GM12873 (cell line): Measurements from ENCODE around the gene ARL6.

ENCODE experiments used
- TF ChIP-seq, protein P1 (sequence below): IDR thresholded peaks from 2 replicates; pipeline ENCODE4 v1.5.1; 2012; ENCODE audit warnings: low read depth, mild to moderate bottlenecking, moderate library complexity, low read length, control low read depth; ENCODE audit not compliant: insufficient read depth; ENCODE audit errors: missing control alignments

ARL6 gene

DNA sequence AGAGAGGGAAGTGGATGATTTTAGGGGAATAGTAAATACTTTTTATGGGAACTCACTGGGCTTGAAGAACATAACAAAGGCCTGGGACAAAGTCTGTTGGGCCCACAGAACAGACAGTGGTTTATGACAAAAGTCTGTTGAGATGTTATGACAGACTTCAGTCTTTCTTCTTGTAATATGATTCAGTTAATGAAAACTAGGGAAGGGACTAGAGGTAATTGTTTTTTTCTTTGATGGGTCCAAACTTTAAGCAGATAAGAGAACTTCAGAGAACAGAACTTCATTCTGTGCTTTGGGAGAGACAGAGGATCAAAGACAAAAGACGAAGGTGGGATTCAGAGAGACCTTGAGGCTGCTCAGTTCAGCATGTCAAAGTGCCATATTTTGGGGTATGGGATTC lies 66.6 kb downstream of the ARL6 start:
- TF ChIP-seq, protein P1, sequence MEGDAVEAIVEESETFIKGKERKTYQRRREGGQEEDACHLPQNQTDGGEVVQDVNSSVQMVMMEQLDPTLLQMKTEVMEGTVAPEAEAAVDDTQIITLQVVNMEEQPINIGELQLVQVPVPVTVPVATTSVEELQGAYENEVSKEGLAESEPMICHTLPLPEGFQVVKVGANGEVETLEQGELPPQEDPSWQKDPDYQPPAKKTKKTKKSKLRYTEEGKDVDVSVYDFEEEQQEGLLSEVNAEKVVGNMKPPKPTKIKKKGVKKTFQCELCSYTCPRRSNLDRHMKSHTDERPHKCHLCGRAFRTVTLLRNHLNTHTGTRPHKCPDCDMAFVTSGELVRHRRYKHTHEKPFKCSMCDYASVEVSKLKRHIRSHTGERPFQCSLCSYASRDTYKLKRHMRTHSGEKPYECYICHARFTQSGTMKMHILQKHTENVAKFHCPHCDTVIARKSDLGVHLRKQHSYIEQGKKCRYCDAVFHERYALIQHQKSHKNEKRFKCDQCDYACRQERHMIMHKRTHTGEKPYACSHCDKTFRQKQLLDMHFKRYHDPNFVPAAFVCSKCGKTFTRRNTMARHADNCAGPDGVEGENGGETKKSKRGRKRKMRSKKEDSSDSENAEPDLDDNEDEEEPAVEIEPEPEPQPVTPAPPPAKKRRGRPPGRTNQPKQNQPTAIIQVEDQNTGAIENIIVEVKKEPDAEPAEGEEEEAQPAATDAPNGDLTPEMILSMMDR = no peak

DNA sequence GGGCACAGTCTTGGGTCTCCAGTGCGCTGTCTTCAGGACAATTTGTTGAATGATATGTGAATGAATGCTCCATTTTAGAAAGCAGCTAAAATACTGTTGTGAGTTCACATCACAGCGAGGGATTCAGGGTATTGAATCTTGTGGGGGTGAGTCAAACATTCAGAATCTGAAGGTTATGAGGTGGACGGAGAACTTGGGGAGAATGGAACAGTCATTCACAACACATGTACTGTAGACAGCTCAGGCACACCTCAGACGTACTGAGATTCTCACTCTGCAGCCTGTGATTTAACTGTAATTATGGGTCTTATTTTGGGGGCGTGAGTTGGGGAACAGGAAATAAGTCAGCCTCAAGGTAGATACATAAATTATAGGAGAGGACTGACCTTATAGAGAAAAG lies 71.2 kb downstream of the ARL6 start:
- TF ChIP-seq, protein P1 = no peak

DNA sequence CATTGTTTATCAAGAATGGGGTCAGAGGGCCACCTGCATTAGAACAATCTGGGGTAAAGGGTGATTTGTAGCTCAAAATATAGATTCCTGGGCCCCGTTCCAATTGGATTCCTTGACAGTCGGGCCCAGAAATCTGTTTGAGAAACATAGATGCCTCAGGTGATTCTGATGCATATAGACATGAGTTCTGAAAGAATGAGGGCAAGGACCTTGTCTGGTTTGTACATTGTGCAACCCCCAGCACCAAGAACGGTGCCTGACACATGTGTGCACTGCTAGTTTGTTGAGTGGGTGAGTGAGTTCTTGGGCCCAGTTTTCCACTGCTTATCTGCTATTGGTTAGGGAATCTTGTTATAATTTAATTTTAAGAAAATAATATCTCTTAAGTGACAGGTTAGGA lies 73.8 kb downstream of the ARL6 start:
- TF ChIP-seq, protein P1 = no peak

DNA sequence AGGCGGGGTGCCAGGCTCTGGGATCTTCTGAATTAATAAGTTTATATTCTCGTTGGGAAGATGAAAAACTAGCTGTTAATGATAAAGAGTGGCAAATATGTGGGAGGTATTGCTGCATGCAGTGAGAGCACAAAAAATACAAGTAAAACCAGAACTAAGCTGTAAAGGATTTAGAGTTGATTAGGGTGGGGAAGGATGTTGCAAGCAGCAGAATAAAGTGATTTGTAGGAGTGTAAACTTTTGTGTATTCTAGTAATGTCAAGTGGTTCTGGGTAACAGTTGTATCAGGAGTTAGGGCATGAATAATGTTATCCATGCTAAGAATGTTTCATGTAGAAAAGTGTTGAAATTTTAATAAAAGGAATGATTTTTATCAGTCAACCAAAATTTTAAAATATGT lies 75.4 kb downstream of the ARL6 start:
- TF ChIP-seq, protein P1 = no peak

DNA sequence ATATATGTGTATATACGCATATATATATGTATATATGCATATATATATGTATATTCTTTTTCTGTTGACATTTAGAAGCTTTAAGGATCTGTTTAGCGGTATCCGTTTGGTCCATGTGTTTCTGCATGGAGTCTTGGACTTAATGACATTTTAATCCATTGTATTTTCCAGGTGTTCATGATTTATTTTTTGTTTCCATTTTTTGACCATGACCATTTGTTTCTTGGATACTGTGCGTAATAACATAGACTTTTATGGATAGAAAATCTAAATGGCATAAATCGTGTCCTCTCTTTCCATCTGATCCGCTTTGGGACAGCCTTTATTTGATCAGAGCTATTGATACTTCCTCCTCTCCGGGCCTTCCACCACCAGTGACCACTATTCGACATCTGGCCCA lies 76.7 kb downstream of the ARL6 start:
- TF ChIP-seq, protein P1 = no peak

DNA sequence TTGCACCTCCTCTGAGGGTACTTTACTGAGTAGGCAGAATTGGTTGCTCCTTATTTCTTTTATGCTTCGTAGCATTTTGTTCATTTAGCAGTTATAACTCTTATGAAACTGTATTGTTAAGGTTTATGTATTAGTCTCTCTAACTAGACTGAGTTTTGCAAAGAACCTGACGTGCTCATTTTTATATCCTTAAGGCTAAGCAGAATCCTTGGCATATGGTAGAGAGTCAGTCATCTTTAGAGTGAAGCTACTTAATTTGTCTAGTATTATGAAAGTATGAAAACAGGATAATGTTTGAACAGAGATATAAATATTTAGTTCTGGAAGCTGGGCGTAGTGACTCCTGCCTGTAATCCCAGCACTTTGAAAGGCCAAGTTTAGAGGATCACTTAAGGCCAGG lies 77.4 kb downstream of the ARL6 start:
- TF ChIP-seq, protein P1 = no peak

DNA sequence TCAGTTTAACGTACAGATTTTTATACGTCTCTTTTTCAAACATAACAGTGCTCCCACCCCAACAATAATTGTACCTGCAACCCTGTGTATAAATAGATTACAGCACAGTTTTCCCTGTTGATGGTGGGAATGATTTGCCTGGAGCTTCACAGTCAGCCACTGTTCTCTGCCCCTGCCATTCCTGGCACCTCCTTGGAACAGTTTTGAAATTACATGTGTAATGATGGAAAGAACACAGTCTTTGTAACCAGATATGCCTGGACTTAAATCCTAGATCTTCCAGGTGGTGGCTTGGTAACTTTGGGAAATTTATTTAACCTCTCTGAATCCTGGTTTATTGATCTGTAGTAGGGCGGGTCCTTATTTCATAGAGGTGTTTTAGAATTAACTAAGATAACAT lies 84.2 kb downstream of the ARL6 start:
- TF ChIP-seq, protein P1 = no peak
